Measurements from ENCODE around the gene ERN1. TPM values are rescaled to one million over a fixed set of nuclear protein-coding genes. Genes with fewer than 3 reads are reported as not detected.

Gene ERN1
- polyA plus RNA-seq, 4 donors, result 8.8 to 10.7 (median 9.5) TPM

DNA sequence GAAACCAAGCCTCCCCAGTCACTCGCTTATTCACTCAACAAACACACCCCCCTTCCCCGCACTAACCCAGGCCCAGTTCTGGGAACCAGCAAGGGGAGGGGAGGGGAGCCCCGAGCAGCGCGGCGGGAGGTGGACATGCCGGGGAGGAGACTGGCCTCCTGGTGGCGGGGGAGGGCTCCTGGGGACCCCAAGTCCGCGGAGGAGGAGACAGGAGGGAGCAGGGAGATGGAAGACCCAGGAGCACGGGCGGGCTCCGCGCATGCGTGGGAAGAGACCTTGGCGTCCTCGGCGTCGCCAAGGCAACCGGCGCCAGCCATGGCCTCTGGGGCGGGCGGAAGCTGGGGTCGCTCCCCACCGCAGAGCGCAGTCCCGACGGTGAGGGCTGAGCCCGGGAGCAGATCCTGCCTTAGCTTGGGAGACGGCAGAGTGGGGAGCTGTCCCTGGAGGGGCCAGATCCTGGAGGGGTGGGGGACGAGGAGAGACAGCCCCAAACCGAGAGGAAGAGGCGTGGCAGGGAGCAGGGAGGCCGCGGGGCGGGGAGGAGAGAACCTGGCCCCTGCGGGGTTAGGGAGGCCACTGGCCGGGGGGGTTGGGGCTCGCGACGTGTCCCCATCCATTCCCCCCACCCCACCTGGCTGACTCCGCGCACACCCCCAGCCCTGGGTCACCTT is 131.8 kb downstream of the ERN1 start, which contains the start of gene PRR29:
TSS of gene PRR29 (plus strand) at position 302 of the 671 bp plus-strand sequence. CDS start at position 316, 14 bp downstream.
- peak; percentile 60 to 72 (median 64) for DNase-seq (ENCODE audit: low read depth in 4 of 4, low spot score in 3 of 4)

DNA sequence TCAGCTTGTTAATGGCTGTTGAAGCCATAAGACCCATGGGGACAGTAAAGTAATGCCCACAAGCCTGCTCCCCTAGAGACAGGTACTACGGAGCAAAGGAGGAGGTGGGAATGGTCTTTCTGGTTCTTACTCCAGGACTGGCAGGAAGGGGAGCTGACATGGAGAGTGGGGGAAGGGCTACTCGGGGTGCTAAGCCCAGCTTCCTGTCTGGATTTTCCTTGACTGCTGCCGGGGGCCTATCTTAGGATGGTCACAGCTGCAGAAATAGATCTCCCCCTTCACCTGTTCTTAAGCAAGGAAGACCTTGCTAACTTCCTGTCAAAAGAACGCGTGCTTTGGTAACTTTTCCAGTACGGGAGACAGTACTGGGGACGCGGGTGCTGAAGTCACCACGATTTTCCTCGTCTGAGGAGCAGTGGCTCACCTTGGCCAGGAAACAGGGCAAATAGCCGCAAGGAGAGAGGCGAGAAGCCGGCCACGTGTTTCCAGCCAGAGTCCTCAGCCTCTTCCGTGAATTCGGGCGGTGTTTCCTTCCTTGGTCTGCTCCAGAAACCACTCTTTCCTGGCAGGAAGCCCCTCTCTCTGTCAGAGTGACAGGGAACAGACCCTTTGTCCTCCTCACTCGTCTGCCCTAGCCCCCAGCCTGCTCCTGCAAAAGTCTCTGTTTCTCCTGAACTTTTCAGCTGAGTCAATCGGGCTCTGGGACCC is 132.4 kb downstream of the ERN1 start:
- no peak for DNase-seq (ENCODE audit: low read depth in 4 of 4, low spot score in 3 of 4)

GRCh38 chr17:63996430-63997182 is 133.3 kb downstream of the ERN1 start:
- DNase-seq (ENCODE audit: low read depth in 4 of 4, low spot score in 3 of 4), result no peak

- DNase-seq (ENCODE audit: low read depth in 4 of 4, low spot score in 3 of 4), result no peak
Observed at GRCh38 chr17:63995626-63996025, 134.3 kb downstream of the ERN1 start.

DNA sequence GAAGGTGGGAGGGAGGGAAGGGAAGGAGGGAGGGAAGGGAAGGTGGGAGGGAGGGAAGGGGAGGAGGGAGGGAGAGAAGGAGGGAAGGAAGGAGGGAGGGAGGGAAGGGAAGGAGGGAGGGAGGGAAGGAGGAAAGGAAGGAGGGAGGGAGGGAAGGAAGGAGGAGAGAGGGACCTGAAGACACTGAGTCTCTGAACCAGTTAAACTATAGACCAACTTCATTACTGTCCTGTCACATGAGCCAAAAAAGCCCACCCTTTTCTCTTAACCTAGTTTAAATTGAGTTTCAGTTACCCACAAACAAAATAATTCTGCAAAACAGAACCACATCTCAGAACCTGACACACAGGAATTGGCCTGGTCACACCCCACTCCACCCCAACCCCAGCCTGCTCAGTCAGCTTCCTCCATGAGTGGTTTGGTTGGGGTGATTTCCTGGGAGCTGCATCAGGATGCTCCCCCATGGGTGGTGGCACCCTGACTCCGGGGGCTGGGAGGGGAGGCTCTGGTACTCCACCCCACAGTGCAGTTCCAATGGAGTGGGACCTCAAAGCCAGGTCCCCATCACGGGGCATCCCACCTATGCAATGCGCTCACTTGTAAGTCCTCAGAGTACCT is 136.5 kb downstream of the ERN1 start:
- no peak for DNase-seq (ENCODE audit: low read depth in 4 of 4, low spot score in 3 of 4)

- no peak for DNase-seq (ENCODE audit: low read depth in 4 of 4, low spot score in 3 of 4)
Observed at GRCh38 chr17:63991611-63992010, 138.3 kb downstream of the ERN1 start.

- DNase-seq (ENCODE audit: low read depth in 4 of 4, low spot score in 3 of 4), result no peak
Observed at GRCh38 chr17:63989622-63990345, 140.2 kb downstream of the ERN1 start.

Other genes with a start within 250 kb of the ERN1 start
- gene GH2, start 248.2 kb downstream of the ERN1 start, polyA plus RNA-seq (ENCODE audit: insufficient read length in 4 of 4), result not detected
- 1 to 10 TPM in 2 of 4 donors, under 1 TPM in 1, not detected in 1; 0.98 to 5.2 (median 1.3) TPM for gene CSH1, start 233.6 kb downstream of the ERN1 start, polyA plus RNA-seq (ENCODE audit: insufficient read length in 4 of 4)
- gene CSHL1, start 218.9 kb downstream of the ERN1 start, polyA plus RNA-seq (ENCODE audit: insufficient read length in 4 of 4), result not detected
- gene GH1, start 211.3 kb downstream of the ERN1 start, polyA plus RNA-seq (ENCODE audit: insufficient read length in 4 of 4), result not detected
- 1 to 10 TPM; 2.1 to 3.2 (median 2.3) TPM for gene CD79B, start 197.8 kb downstream of the ERN1 start, polyA plus RNA-seq (ENCODE audit: insufficient read length in 4 of 4)
- gene SCN4A, start 157.2 kb downstream of the ERN1 start, polyA plus RNA-seq (ENCODE audit: insufficient read length in 4 of 4), result 1 to 10 TPM in 2 of 4 donors, under 1 TPM in 2; 0.72 to 1.3 (median 1.0) TPM
- 1 to 10 TPM; 3.4 to 4.0 (median 3.7) TPM for gene PRR29, start 131.8 kb downstream of the ERN1 start, polyA plus RNA-seq (ENCODE audit: insufficient read length in 4 of 4)
- 10 to 100 TPM; 28.7 to 32.6 (median 31.1) TPM for gene ICAM2, start 109.5 kb downstream of the ERN1 start, polyA plus RNA-seq (ENCODE audit: insufficient read length in 4 of 4)
- gene TEX2, start 133.1 kb upstream of the ERN1 start, polyA plus RNA-seq (ENCODE audit: insufficient read length in 4 of 4), result 10 to 100 TPM; 24.6 to 28.7 (median 27.2) TPM